HL-60 (cell line): ENCODE results near the gene ABHD16B.

ENCODE experiments used
- GABPA ChIP-seq: IDR thresholded peaks from 2 replicates; pipeline ENCODE4 v1.6.1; 2012; ENCODE audit warnings: low read depth
- POLR2AphosphoS5 ChIP-seq: IDR thresholded peaks from 2 replicates; pipeline ENCODE4 v1.6.1; 2012; ENCODE audit warnings: low read depth
- TF ChIP-seq, protein P1 (sequence below): IDR thresholded peaks from one replicate; pipeline ENCODE4 v1.5.1; 2011; ENCODE audit warnings: low read length, control low read depth, inconsistent platforms; ENCODE audit not compliant: insufficient read depth
- TF ChIP-seq, protein P2 (sequence below): IDR thresholded peaks from 2 replicates; pipeline ENCODE4 v1.6.1; 2012; ENCODE audit warnings: low read depth; ENCODE audit not compliant: insufficient replicate concordance

- TF ChIP-seq, protein P1, sequence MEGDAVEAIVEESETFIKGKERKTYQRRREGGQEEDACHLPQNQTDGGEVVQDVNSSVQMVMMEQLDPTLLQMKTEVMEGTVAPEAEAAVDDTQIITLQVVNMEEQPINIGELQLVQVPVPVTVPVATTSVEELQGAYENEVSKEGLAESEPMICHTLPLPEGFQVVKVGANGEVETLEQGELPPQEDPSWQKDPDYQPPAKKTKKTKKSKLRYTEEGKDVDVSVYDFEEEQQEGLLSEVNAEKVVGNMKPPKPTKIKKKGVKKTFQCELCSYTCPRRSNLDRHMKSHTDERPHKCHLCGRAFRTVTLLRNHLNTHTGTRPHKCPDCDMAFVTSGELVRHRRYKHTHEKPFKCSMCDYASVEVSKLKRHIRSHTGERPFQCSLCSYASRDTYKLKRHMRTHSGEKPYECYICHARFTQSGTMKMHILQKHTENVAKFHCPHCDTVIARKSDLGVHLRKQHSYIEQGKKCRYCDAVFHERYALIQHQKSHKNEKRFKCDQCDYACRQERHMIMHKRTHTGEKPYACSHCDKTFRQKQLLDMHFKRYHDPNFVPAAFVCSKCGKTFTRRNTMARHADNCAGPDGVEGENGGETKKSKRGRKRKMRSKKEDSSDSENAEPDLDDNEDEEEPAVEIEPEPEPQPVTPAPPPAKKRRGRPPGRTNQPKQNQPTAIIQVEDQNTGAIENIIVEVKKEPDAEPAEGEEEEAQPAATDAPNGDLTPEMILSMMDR: no peak
- TF ChIP-seq, protein P2, sequence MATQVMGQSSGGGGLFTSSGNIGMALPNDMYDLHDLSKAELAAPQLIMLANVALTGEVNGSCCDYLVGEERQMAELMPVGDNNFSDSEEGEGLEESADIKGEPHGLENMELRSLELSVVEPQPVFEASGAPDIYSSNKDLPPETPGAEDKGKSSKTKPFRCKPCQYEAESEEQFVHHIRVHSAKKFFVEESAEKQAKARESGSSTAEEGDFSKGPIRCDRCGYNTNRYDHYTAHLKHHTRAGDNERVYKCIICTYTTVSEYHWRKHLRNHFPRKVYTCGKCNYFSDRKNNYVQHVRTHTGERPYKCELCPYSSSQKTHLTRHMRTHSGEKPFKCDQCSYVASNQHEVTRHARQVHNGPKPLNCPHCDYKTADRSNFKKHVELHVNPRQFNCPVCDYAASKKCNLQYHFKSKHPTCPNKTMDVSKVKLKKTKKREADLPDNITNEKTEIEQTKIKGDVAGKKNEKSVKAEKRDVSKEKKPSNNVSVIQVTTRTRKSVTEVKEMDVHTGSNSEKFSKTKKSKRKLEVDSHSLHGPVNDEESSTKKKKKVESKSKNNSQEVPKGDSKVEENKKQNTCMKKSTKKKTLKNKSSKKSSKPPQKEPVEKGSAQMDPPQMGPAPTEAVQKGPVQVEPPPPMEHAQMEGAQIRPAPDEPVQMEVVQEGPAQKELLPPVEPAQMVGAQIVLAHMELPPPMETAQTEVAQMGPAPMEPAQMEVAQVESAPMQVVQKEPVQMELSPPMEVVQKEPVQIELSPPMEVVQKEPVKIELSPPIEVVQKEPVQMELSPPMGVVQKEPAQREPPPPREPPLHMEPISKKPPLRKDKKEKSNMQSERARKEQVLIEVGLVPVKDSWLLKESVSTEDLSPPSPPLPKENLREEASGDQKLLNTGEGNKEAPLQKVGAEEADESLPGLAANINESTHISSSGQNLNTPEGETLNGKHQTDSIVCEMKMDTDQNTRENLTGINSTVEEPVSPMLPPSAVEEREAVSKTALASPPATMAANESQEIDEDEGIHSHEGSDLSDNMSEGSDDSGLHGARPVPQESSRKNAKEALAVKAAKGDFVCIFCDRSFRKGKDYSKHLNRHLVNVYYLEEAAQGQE: no peak
- TF ChIP-seq POLR2AphosphoS5 (no peak), GABPA (no peak)
Observed at GRCh38 chr20:63840405-63840828, 20.9 kb upstream of the ABHD16B start.
